Measurements from ENCODE around the gene APOBEC3A.
"Not testable (repeated sequence)": the region's sequence is repeated elsewhere in the genome, so short reads cannot be mapped to it uniquely, and the experiment has no call there.

The APOBEC3A gene

GRCh38 chr22:38957808-38958650 is 620 bp downstream of the APOBEC3A start:
- TF ChIP-seq CTCF (IDR thresholded peaks at IDR 0.05; ENCODE audit: low read depth, low read length) = no peak
- no peak overlapping the region for H3K4me3 ChIP-seq (ENCODE audit: low read depth, low read length)

- H3K4me3 ChIP-seq (ENCODE audit: low read depth, low read length) = not testable (repeated sequence)
Measured at GRCh38 chr22:38958651-38958943, 1.2 kb downstream of the APOBEC3A start.

- H3K4me3 ChIP-seq (ENCODE audit: low read depth, low read length) = no peak overlapping the region
- TF ChIP-seq CTCF (IDR thresholded peaks at IDR 0.05; ENCODE audit: low read depth, low read length) = no peak
Measured at GRCh38 chr22:38959590-38959989, 2.2 kb downstream of the APOBEC3A start.

GRCh38 chr22:38960673-38961072 is 3.3 kb downstream of the APOBEC3A start:
- not testable (repeated sequence) for H3K4me3 ChIP-seq (ENCODE audit: low read depth, low read length)

- H3K4me3 ChIP-seq (ENCODE audit: low read depth, low read length) = not testable (repeated sequence)
Measured at GRCh38 chr22:38963291-38963738, 5.9 kb downstream of the APOBEC3A start.

- H3K4me3 ChIP-seq (ENCODE audit: low read depth, low read length) = no peak overlapping the region
- TF ChIP-seq CTCF (IDR thresholded peaks at IDR 0.05; ENCODE audit: low read depth, low read length) = no peak
Measured at GRCh38 chr22:38963872-38964271, 6.5 kb downstream of the APOBEC3A start.

- TF ChIP-seq CTCF (IDR thresholded peaks at IDR 0.05; ENCODE audit: low read depth, low read length) = no peak
Measured at GRCh38 chr22:38964306-38964705, 6.9 kb downstream of the APOBEC3A start.

GRCh38 chr22:38964989-38965388 is 7.6 kb downstream of the APOBEC3A start:
- no peak for TF ChIP-seq CTCF (IDR thresholded peaks at IDR 0.05; ENCODE audit: low read depth, low read length)
- H3K4me3 ChIP-seq (ENCODE audit: low read depth, low read length) = no peak overlapping the region

More at GRCh38 chr22:38964306-38964705, 6.9 kb downstream of the APOBEC3A start:
- no peak overlapping the region for H3K4me3 ChIP-seq (ENCODE audit: low read depth, low read length)
